Gastrocnemius medialis (tissue), 4 donors: ENCODE results near the gene SPRR5. TPM values are rescaled to one million over a fixed set of nuclear protein-coding genes. Genes with fewer than 3 reads are reported as not detected.

Source experiments
- ATAC-seq, 2 donors: fragments of 150-250 bp; one replicate each; pipeline ENCODE4 v1.9.1; 2016
- DNase-seq, 2 donors: peaks; one replicate each; pipeline ENCODE4 v3.0.0-alpha.2; 2019
- H3K27ac ChIP-seq, 4 donors: fragments of 200-600 bp; sonication (generic); 1 replicate in 1 of 4; 2 replicates in 3 of 4; pipeline ENCODE4 v1.5.1; 2016 to 2018; ENCODE audit warnings: mild to moderate bottlenecking in 2 of 4, moderate library complexity in 1 of 4
- H3K27me3 ChIP-seq, 3 donors: fragments of 200-600 bp; sonication (generic) in 2 of 3; 1 replicate in 1 of 3; 2 replicates in 2 of 3; pipeline versions ENCODE4 v1.5.1 to v1.6.0; 2016 to 2019; ENCODE audit warnings: mild to moderate bottlenecking in 1 of 3, moderate library complexity in 1 of 3
- H3K36me3 ChIP-seq, 2 donors: fragments of 200-600 bp; sonication (generic) in 1 of 2; one replicate each; pipeline ENCODE4 v1.5.1; 2017 to 2018
- H3K4me1 ChIP-seq, 2 donors: fragments of 200-600 bp; sonication (generic) in 1 of 2; one replicate each; pipeline ENCODE4 v1.5.1; 2016 to 2017; ENCODE audit warnings: mild to moderate bottlenecking in 2 of 2
- H3K4me3 ChIP-seq, 4 donors: fragments of 200-600 bp; sonication (generic) in 3 of 4; 1 replicate in 1 of 4; 2 replicates in 3 of 4; pipeline ENCODE4 v1.5.1; 2016 to 2019; ENCODE audit warnings: mild to moderate bottlenecking in 2 of 4
- H3K9me3 ChIP-seq, 3 donors: fragments of 200-600 bp; sonication (generic) in 2 of 3; 1 replicate in 1 of 3; 2 replicates in 2 of 3; pipeline ENCODE4 v1.5.1; 2016 to 2019
- POLR2A ChIP-seq, 2 donors: fragments of 450-650 bp; IDR thresholded peaks; one replicate each; pipeline ENCODE4 v1.6.1; 2017; ENCODE audit warnings: antibody characterized with exemption in 2 of 2, mild to moderate bottlenecking in 2 of 2, moderate library complexity in 2 of 2
- in situ Hi-C, 4 donors: fragments of 200-750 bp; cut with MboI; loops; one replicate each; pipeline versions ENCODE4 v1.15.0 to v1.8.0; 2017; ENCODE audit warnings: low sequenced_read_pairs in 4 of 4
- intact Hi-C: fragments of 100-400 bp; cut with DNase I; formaldehyde crosslinking; loops from one replicate; pipeline ENCODE4 v1.15.1; 2023; ENCODE audit warnings: low total_unique reads
- total RNA-seq, 4 donors: library from RNA; depleted of rRNA; stranded (reverse); fragments of >200 nt; gene quantifications; one replicate each; pipeline versions ENCODE4 v1.1.0 to v1.2.3, GENCODE V29; 2016
- TF ChIP-seq, protein P1 (sequence below), 5 experiments: fragments of 450-650 bp in 3 of 5; fragments of 200-600 bp in 2 of 5; sonication (generic) in 2 of 5; IDR thresholded peaks in 4 of 5; conservative IDR thresholded peaks in 1 of 5; 1 replicate in 4 of 5; 2 replicates in 1 of 5; pipeline ENCODE4 v1.5.1; 2016 to 2019; ENCODE audit warnings: antibody characterized with exemption in 5 of 5, mild to moderate bottlenecking in 3 of 5, moderate library complexity in 3 of 5

Gene SPRR5
- total RNA-seq, 4 donors from 2014 or later, result not detected

DNA sequence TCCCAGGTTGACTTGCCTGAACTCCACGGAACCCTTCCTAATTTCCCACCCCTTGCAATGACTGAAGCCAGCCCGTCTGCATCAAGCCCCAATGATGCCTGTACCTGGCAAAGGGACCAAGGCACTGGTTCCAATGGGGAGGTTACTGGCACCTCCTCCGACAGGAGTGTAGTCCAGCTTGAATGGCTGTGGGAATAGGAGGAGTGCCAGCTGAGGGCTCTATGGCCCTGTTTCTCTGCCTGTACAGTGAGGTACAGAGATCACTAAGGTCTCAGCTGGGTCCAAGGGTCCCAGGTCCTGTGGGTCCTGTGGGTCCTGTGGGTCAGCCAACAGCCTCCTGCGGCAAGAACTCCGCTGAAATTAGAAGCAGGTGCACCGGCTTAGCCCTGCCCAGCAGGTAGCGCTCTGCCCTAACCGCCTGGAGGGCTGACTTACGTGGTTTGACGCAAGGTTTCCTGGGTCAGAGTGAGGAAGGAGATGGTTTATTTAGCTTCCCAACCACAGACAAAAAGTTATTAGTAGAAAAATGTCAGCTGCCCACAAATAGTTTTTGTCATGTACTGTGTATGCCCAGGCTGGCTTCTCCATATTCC lies 13.5 kb downstream of the SPRR5 start:
- intact Hi-C loops, result no loop called here
- ATAC-seq, result no peak

DNA sequence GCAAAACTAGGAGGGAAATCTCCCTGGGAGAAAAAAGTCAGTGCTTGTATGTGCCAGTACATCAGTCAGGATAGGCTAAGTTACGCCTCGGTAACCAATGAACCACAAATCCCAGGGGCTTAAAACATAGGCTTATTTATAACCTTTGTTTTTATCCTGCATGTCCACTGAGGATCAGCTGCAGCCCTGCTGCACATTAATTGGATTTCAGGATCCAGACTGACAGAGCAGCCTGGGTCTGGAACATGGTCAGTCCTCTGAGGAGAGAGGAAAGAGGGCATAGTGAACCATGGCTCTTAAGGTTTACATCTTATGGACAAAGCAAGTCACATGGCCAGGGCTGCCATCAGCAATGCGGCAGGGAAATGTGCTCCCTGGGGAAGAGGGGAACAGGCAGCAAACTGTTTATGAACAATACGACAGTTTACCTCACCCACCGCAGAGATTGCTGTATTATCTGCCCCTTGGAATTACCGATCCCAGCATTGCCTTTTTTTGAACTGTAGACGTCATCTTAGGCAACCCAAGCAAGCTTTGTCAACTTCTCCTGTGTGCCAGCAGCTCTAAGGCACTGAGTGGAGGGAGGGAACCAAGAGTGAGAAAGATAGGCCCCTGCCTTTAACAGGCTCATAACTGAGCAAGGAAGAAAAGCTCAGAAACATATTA lies 14.4 kb downstream of the SPRR5 start:
- Histone ChIP-seq H3K4me1 (no peaks in the 10 kb centered on the region), H3K27me3 (no peaks in the 10 kb centered on the region), H3K36me3 (no peaks in the 10 kb centered on the region), H3K27ac (no peak overlapping the region), H3K9me3 (no peaks in the 10 kb centered on the region), H3K4me3 (no peak overlapping the region)
- no peak for TF ChIP-seq POLR2A (IDR thresholded peaks at IDR 0.05)
- TF ChIP-seq, protein P1, sequence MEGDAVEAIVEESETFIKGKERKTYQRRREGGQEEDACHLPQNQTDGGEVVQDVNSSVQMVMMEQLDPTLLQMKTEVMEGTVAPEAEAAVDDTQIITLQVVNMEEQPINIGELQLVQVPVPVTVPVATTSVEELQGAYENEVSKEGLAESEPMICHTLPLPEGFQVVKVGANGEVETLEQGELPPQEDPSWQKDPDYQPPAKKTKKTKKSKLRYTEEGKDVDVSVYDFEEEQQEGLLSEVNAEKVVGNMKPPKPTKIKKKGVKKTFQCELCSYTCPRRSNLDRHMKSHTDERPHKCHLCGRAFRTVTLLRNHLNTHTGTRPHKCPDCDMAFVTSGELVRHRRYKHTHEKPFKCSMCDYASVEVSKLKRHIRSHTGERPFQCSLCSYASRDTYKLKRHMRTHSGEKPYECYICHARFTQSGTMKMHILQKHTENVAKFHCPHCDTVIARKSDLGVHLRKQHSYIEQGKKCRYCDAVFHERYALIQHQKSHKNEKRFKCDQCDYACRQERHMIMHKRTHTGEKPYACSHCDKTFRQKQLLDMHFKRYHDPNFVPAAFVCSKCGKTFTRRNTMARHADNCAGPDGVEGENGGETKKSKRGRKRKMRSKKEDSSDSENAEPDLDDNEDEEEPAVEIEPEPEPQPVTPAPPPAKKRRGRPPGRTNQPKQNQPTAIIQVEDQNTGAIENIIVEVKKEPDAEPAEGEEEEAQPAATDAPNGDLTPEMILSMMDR (IDR thresholded peaks at IDR 0.05 in 4 of 5, conservative IDR thresholded peaks at IDR 0.05 in 1 of 5), result no peak
- ATAC-seq (no peak), DNase-seq (no peak)
- intact Hi-C loops, result no loop called here
- in situ Hi-C loops, result no loop called here

More for the DNA sequence above, 13.5 kb downstream of the SPRR5 start:
- Histone ChIP-seq H3K27me3 (no peaks in the 10 kb centered on the region), H3K9me3 (no peaks in the 10 kb centered on the region), H3K4me1 (no peaks in the 10 kb centered on the region), H3K36me3 (no peaks in the 10 kb centered on the region), H3K27ac (no peak overlapping the region), H3K4me3 (no peak overlapping the region)
- in situ Hi-C loops, result no loop called here
- DNase-seq, result no peak
- no peak for TF ChIP-seq POLR2A (IDR thresholded peaks at IDR 0.05)

DNA sequence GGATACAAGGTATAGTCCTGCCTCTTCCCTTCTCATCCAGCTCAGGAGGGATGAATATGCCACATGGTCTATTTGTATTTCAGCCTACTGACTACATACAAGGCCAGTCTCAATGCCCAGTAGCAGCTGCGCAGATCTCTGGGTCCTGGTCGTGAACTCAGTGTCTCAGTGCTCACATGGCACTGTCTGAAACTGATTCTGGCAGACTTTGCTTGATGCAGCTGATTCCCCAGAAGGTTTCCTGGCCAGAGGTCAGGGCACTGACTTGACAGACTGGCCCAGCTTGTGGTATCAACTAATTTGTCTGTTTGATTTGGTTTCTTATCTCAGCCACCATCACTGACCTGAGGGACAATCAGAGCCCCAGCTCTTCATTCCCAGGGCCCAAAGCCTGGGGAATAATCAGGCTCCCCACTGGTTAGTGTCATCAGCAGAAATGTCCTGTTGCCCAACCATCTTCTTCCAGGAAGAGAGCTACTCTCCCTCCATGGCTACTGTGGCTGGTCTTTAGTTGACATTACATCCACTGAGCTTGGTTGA lies 15.9 kb downstream of the SPRR5 start:
- Histone ChIP-seq H3K36me3 (no peaks in the 10 kb centered on the region), H3K27ac (no peak overlapping the region), H3K9me3 (no peaks in the 10 kb centered on the region), H3K27me3 (no peaks in the 10 kb centered on the region), H3K4me3 (no peak overlapping the region), H3K4me1 (no peaks in the 10 kb centered on the region)
- TF ChIP-seq, protein P1 (IDR thresholded peaks at IDR 0.05 in 4 of 5, conservative IDR thresholded peaks at IDR 0.05 in 1 of 5), result no peak
- no peak for TF ChIP-seq POLR2A (IDR thresholded peaks at IDR 0.05)
- no peak for ATAC-seq
- in situ Hi-C loops, result no loop called here
- DNase-seq, result no peak
- intact Hi-C loops, result no loop called here

DNA sequence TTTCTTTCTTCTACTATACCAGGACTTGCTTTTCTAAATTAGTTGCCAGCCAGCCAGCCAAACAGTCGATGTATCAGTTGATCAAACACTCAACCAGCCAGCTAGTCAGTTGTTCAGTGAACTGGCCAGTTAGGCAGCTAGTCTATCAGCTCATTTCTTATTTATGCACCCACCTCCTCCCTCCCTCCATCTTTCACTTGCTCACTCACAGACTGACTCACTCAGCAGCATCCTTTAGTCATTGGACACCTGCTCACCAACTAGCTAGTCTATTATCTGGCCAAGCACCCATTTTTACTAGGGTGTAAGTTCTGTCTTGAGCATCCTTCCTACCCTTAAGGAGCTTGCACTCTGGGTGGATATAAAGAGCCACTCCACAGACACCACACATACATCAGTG lies 17.5 kb downstream of the SPRR5 start:
- DNase-seq, result no peak
- Histone ChIP-seq H3K4me1 (no peaks in the 10 kb centered on the region), H3K27me3 (no peaks in the 10 kb centered on the region), H3K36me3 (no peaks in the 10 kb centered on the region), H3K27ac (no peak overlapping the region), H3K4me3 (no peak overlapping the region), H3K9me3 (no peaks in the 10 kb centered on the region)
- ATAC-seq, result no peak
- in situ Hi-C loops (no loop called here), intact Hi-C loops (no loop called here)
- TF ChIP-seq, protein P1 (IDR thresholded peaks at IDR 0.05 in 4 of 5, conservative IDR thresholded peaks at IDR 0.05 in 1 of 5), result no peak
- no peak for TF ChIP-seq POLR2A (IDR thresholded peaks at IDR 0.05)

DNA sequence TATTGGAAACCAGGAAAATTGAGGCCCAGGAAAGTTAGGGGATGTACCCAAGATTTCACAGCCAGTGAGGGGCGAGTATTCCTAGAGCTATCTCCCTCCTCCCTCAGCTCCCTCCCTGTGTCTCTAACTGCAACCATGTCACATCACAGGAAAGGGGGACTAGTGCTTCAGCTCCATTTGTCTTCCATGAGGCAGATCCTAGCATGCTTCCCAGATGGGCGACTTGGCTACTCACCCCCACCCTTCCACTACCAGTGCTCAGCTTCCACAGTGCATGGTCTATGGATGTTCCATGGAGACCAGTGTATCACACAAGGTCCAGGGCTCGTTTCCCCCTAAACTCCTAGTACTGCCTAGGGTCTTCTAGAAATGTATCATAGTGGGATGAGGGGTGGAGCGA lies 18.8 kb downstream of the SPRR5 start:
- intact Hi-C loops, result no loop called here

More for the DNA sequence above, 18.8 kb downstream of the SPRR5 start:
- in situ Hi-C loops, result no loop called here
- no peaks in the 10 kb centered on the region for H3K9me3 ChIP-seq
- H3K4me3 ChIP-seq, result no peak overlapping the region
- ATAC-seq (no peak), DNase-seq (no peak)
- no peak overlapping the region for H3K27ac ChIP-seq
- TF ChIP-seq POLR2A (IDR thresholded peaks at IDR 0.05), result no peak
- TF ChIP-seq, protein P1 (IDR thresholded peaks at IDR 0.05 in 4 of 5, conservative IDR thresholded peaks at IDR 0.05 in 1 of 5), result no peak
- no peaks in the 10 kb centered on the region for H3K4me1 ChIP-seq
- no peaks in the 10 kb centered on the region for H3K27me3 ChIP-seq
- no peaks in the 10 kb centered on the region for H3K36me3 ChIP-seq
